Panc1 (cell line): Measurements from ENCODE around the gene HFE. TPM values are rescaled to one million over a fixed set of nuclear protein-coding genes. Genes with fewer than 3 reads are reported as not detected.

Source experiments
- ATAC-seq: fragments of 200-7000 bp; cut with Tn5 transposase; 2 replicates; pipeline ENCODE4 v1.9.1; 2020; ENCODE audit warnings: mild to moderate bottlenecking, moderate library complexity
- BruUV-seq: library from RNA; stranded (reverse); fragments of 400-500 nt; replicated peaks from 2 replicates; lab custom pipeline; 2021; lab: Mats Ljungman, UMichigan
- CTCF ChIA-PET: fragments of 300-600 bp; sonication (Branson Sonifier 250); formaldehyde crosslinking; loops from one replicate; lab custom pipeline; 2022; ENCODE audit warnings: antibody characterized with exemption; lab: Charles Lee
- POLR2A ChIA-PET: fragments of 300-600 bp; sonication (Branson Sonifier 250); formaldehyde crosslinking; loops from one replicate; lab custom pipeline; 2022; ENCODE audit warnings: antibody characterized with exemption; lab: Charles Lee
- DNase-seq: peaks from one replicate; pipeline ENCODE4 v3.0.0-alpha.2; 2010; ENCODE audit warnings: low read depth, low spot score
- H3K27ac ChIP-seq: 2 replicates; pipeline ENCODE4 v1.5.1; 2011; ENCODE audit warnings: mild to moderate bottlenecking, low read length, inconsistent platforms
- H3K27me3 ChIP-seq: fragments of 200-500 bp; sonication (Bioruptor generic); 2 replicates; pipeline ENCODE4 v1.6.0; 2014; ENCODE audit warnings: low read length, inconsistent platforms; ENCODE audit not compliant: control insufficient read depth, insufficient read depth
- H3K36me3 ChIP-seq: fragments of 200-500 bp; sonication (Bioruptor generic); 2 replicates; pipeline ENCODE4 v1.5.1; 2014; ENCODE audit warnings: inconsistent platforms, mild to moderate bottlenecking, low read length, moderate library complexity; ENCODE audit not compliant: control insufficient read depth, insufficient read depth
- H3K4me1 ChIP-seq: 2 replicates; pipeline ENCODE4 v1.5.1; 2011; ENCODE audit warnings: inconsistent platforms, mild to moderate bottlenecking, low read length, moderate library complexity; ENCODE audit not compliant: control insufficient read depth, insufficient read depth
- H3K4me3 ChIP-seq, 2 experiments: 2 replicates each; pipeline ENCODE4 v1.5.1; 2011 to 2012; ENCODE audit warnings: low read depth in 2 of 2, low read length in 2 of 2, mild to moderate bottlenecking in 2 of 2, inconsistent platforms in 1 of 2, moderate library complexity in 1 of 2
- H3K9me3 ChIP-seq: fragments of 200-500 bp; sonication (Bioruptor generic); 2 replicates; pipeline ENCODE4 v1.5.1; 2014; ENCODE audit warnings: low read depth, mild to moderate bottlenecking, inconsistent platforms, low read length, moderate library complexity; ENCODE audit not compliant: control insufficient read depth, insufficient read depth
- POLR2AphosphoS5 ChIP-seq: IDR thresholded peaks from 2 replicates; pipeline ENCODE4 v1.6.1; 2012; ENCODE audit warnings: mild to moderate bottlenecking, low read depth, low read length, moderate library complexity
- SIN3A ChIP-seq: IDR thresholded peaks from 2 replicates; pipeline ENCODE4 v1.6.1; 2012; ENCODE audit warnings: low read depth, mild to moderate bottlenecking, low read length, moderate library complexity, borderline replicate concordance; ENCODE audit not compliant: insufficient read depth
- TCF7L2 ChIP-seq: IDR thresholded peaks from 2 replicates; pipeline ENCODE4 v1.6.1; 2011; ENCODE audit warnings: mild to moderate bottlenecking, low read depth, low read length, inconsistent platforms
- in situ Hi-C: cut with HindIII; loops from 2 replicates; pipeline ENCODE4 v1.10.0; 2016; ENCODE audit warnings: low sequenced_read_pairs, low pct_unique_long_range_greater_than_20kb
- intact Hi-C: fragments of 100-400 bp; cut with micrococcal nuclease; formaldehyde crosslinking; loops from one replicate; pipeline ENCODE4 v1.10.0; 2022; ENCODE audit not compliant: unreplicated experiment
- total RNA-seq: library from RNA; stranded (reverse); gene quantifications from one replicate; pipeline ENCODE4 v1.2.1, GENCODE V29; 2021; ENCODE audit not compliant: unreplicated experiment
- TF ChIP-seq, protein P1 (sequence below), 2 experiments: IDR thresholded peaks; 2 replicates each; pipeline ENCODE4 v1.6.1; 2011 to 2012; ENCODE audit warnings: low read depth in 2 of 2, control low read depth in 1 of 2, low read length in 1 of 2, mild to moderate bottlenecking in 1 of 2, moderate library complexity in 1 of 2; ENCODE audit not compliant: insufficient read depth in 1 of 2
- TF ChIP-seq, protein P2 (sequence below): fragments of 450-650 bp; IDR thresholded peaks from 2 replicates; pipeline ENCODE4 v1.5.1; 2017; ENCODE audit warnings: mild to moderate bottlenecking

Gene HFE
- total RNA-seq, 1 experiment from 2014 or later = 12.1 TPM

GRCh38 chr6:26055719-26056582 lies 31.3 kb upstream of the HFE start:
- in situ Hi-C loops = no loop called here
- ChIA-PET POLR2A (interaction anchor here (0.6 to 2.5 kb wide), 9 partner anchors 9 to 103 kb away, joined by 3 to 11 read pairs (median 5); a partner anchor contains a TSS), CTCF (interaction anchor here (0.9 kb wide), 1 partner anchor 30 kb away, joined by 3 read pairs; no protein-coding TSS in a partner anchor)
- Histone ChIP-seq H3K9me3 (no peaks in the 10 kb centered on the region), H3K36me3 (no peaks in the 10 kb centered on the region; the same call in 1 of the 2 replicates), H3K4me1 (peaks cover 18% of the 10 kb centered on the region), H3K27ac (peak overlapping the region; percentile 100), H3K4me3 (peak overlapping the region; percentile 80 to 92), H3K27me3 (no peaks in the 10 kb centered on the region)
- intact Hi-C loops = loop anchor here (2.0 kb wide), 1 partner anchor 47 kb away; a partner anchor contains a TSS
- no peak for TF ChIP-seq TCF7L2
- TF ChIP-seq SIN3A = peak; percentile 75; the same call in 1 of the 2 replicates
- TF ChIP-seq, protein P1, sequence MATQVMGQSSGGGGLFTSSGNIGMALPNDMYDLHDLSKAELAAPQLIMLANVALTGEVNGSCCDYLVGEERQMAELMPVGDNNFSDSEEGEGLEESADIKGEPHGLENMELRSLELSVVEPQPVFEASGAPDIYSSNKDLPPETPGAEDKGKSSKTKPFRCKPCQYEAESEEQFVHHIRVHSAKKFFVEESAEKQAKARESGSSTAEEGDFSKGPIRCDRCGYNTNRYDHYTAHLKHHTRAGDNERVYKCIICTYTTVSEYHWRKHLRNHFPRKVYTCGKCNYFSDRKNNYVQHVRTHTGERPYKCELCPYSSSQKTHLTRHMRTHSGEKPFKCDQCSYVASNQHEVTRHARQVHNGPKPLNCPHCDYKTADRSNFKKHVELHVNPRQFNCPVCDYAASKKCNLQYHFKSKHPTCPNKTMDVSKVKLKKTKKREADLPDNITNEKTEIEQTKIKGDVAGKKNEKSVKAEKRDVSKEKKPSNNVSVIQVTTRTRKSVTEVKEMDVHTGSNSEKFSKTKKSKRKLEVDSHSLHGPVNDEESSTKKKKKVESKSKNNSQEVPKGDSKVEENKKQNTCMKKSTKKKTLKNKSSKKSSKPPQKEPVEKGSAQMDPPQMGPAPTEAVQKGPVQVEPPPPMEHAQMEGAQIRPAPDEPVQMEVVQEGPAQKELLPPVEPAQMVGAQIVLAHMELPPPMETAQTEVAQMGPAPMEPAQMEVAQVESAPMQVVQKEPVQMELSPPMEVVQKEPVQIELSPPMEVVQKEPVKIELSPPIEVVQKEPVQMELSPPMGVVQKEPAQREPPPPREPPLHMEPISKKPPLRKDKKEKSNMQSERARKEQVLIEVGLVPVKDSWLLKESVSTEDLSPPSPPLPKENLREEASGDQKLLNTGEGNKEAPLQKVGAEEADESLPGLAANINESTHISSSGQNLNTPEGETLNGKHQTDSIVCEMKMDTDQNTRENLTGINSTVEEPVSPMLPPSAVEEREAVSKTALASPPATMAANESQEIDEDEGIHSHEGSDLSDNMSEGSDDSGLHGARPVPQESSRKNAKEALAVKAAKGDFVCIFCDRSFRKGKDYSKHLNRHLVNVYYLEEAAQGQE (IDR thresholded peaks at IDR 0.05; ENCODE audit: insufficient read depth in 1 of 2, low read depth in 2 of 2, low read length in 1 of 2) = peak in 1 of 2 experiments; percentile 22; a peak in 1 of 4 replicates
- peak; percentile 95 for TF ChIP-seq POLR2AphosphoS5
- TF ChIP-seq, protein P2, sequence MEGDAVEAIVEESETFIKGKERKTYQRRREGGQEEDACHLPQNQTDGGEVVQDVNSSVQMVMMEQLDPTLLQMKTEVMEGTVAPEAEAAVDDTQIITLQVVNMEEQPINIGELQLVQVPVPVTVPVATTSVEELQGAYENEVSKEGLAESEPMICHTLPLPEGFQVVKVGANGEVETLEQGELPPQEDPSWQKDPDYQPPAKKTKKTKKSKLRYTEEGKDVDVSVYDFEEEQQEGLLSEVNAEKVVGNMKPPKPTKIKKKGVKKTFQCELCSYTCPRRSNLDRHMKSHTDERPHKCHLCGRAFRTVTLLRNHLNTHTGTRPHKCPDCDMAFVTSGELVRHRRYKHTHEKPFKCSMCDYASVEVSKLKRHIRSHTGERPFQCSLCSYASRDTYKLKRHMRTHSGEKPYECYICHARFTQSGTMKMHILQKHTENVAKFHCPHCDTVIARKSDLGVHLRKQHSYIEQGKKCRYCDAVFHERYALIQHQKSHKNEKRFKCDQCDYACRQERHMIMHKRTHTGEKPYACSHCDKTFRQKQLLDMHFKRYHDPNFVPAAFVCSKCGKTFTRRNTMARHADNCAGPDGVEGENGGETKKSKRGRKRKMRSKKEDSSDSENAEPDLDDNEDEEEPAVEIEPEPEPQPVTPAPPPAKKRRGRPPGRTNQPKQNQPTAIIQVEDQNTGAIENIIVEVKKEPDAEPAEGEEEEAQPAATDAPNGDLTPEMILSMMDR = no peak
- TSS peak; percentile 99 for BruUV-seq
- ATAC-seq (peak; percentile 89), DNase-seq (peak; percentile 81)

DNA sequence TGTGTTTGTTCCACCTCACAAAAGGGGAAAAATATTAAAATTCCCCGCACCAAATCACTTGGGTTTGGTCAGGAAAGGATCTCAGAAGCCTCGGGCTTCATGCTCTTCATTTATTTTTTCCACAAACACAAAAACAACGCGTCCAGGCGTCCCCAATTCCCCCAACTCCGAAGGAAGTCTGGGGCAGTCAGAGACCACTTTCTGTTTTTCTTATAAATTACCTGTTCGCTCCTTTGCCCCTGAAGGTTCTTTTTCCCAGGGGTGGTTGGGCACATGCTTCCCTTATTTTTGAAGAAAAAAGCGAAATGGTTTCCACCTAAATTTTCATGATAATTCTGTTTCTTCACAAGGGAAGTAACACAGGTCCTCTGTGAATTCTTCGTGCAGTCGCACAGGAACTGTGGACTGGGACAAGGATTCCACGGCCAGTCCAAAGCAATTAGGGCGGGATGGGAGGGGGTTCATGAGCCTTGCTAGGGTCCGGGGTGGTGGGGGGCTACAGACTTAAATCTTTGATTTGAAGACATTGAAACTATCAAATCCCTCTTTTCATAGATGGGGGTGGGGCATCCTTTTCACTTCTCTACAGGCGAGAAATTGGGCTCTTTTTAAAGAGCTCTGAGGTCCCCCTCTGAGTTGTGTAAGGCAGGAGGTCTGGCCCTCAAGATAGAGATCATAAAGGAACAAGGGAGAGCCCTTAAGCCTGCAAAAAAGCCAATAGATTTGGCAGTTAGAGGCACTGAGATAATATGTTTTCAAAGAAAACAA lies 30.5 kb upstream of the HFE start:
- TF ChIP-seq, protein P2 = no peak
- TF ChIP-seq SIN3A (no peak), TCF7L2 (no peak), POLR2AphosphoS5 (no peak)
- TF ChIP-seq, protein P1 (IDR thresholded peaks at IDR 0.05; ENCODE audit: insufficient read depth in 1 of 2, low read depth in 2 of 2, low read length in 1 of 2) = no peak
- ATAC-seq (0 out of 2 replicates have a peak, but pooled peaks have one; percentile 24), DNase-seq (peak; percentile 38)
- Histone ChIP-seq H3K4me1 (peaks cover 15% of the 10 kb centered on the region), H3K27me3 (no peaks in the 10 kb centered on the region), H3K4me3 (peak overlapping the region; percentile 80 to 92), H3K36me3 (no peaks in the 10 kb centered on the region; the same call in 1 of the 2 replicates), H3K9me3 (no peaks in the 10 kb centered on the region), H3K27ac (peak overlapping the region; percentile 100)
- intact Hi-C loops (loop anchor here (2.0 kb wide), 1 partner anchor 46 kb away; a partner anchor contains a TSS), in situ Hi-C loops (no loop called here)
- no TSS peak for BruUV-seq
- ChIA-PET POLR2A (interaction anchor here (0.6 to 2.5 kb wide), 7 partner anchors 11 to 102 kb away, joined by 3 to 11 read pairs (median 5); a partner anchor contains a TSS), CTCF (no interaction called here)
